ENCODE data around the gene INPP5D.

- TF ChIP-seq POLR2A (IDR thresholded peaks at IDR 0.05; ENCODE audit: low read depth): no peak
- TF ChIP-seq, protein P1, sequence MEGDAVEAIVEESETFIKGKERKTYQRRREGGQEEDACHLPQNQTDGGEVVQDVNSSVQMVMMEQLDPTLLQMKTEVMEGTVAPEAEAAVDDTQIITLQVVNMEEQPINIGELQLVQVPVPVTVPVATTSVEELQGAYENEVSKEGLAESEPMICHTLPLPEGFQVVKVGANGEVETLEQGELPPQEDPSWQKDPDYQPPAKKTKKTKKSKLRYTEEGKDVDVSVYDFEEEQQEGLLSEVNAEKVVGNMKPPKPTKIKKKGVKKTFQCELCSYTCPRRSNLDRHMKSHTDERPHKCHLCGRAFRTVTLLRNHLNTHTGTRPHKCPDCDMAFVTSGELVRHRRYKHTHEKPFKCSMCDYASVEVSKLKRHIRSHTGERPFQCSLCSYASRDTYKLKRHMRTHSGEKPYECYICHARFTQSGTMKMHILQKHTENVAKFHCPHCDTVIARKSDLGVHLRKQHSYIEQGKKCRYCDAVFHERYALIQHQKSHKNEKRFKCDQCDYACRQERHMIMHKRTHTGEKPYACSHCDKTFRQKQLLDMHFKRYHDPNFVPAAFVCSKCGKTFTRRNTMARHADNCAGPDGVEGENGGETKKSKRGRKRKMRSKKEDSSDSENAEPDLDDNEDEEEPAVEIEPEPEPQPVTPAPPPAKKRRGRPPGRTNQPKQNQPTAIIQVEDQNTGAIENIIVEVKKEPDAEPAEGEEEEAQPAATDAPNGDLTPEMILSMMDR (IDR thresholded peaks at IDR 0.05): no peak
- no peak for TF ChIP-seq EP300 (IDR thresholded peaks at IDR 0.05)
Measured at GRCh38 chr2:233060501-233060979, 398 bp downstream of the INPP5D start.
